Measurements from ENCODE around the gene QARS1.
A peak's percentile ranks its signal among the peaks of the same experiment; 100 is the strongest.

The QARS1 gene

GRCh38 chr3:49122886-49123545 is 18.5 kb upstream of the QARS1 start:
- Histone ChIP-seq H3K9me3 (ENCODE audit: severe bottlenecking) (no peaks in the 10 kb centered on the region), H3K36me3 (peaks cover 28% of the 10 kb centered on the region), H3K27ac (no peak overlapping the region), H3K4me3 (ENCODE audit: low read depth, low read length) (no peak overlapping the region), H3K27me3 (ENCODE audit: insufficient read depth, low read depth, severe bottlenecking) (no peaks in the 10 kb centered on the region)
- no peak for DNase-seq
- TF ChIP-seq CTCF (IDR thresholded peaks at IDR 0.05; ENCODE audit: low read depth, low read length), result no peak

GRCh38 chr3:49122451-49122850 is 17.9 kb upstream of the QARS1 start:
- Histone ChIP-seq H3K9me3 (ENCODE audit: severe bottlenecking) (no peaks in the 10 kb centered on the region), H3K27ac (no peak overlapping the region), H3K36me3 (peaks cover 34% of the 10 kb centered on the region), H3K4me3 (ENCODE audit: low read depth, low read length) (no peak overlapping the region), H3K27me3 (ENCODE audit: insufficient read depth, low read depth, severe bottlenecking) (no peaks in the 10 kb centered on the region)
- no peak for DNase-seq
- no peak for TF ChIP-seq CTCF (IDR thresholded peaks at IDR 0.05; ENCODE audit: low read depth, low read length)

- DNase-seq, result no peak
- no peak for TF ChIP-seq CTCF (IDR thresholded peaks at IDR 0.05; ENCODE audit: low read depth, low read length)
- no peak overlapping the region for H3K4me3 ChIP-seq (ENCODE audit: low read depth, low read length)
- no peaks in the 10 kb centered on the region for H3K27me3 ChIP-seq (ENCODE audit: insufficient read depth, low read depth, severe bottlenecking)
- no peaks in the 10 kb centered on the region for H3K9me3 ChIP-seq (ENCODE audit: severe bottlenecking)
- no peak overlapping the region for H3K27ac ChIP-seq
- peaks cover 38% of the 10 kb centered on the region for H3K36me3 ChIP-seq
Observed at GRCh38 chr3:49122022-49122421, 17.5 kb upstream of the QARS1 start.

GRCh38 chr3:49121132-49121736 is 16.7 kb upstream of the QARS1 start:
- Histone ChIP-seq H3K9me3 (ENCODE audit: severe bottlenecking) (no peaks in the 10 kb centered on the region), H3K4me3 (ENCODE audit: low read depth, low read length) (peak overlapping the region; percentile 67), H3K27me3 (ENCODE audit: insufficient read depth, low read depth, severe bottlenecking) (no peaks in the 10 kb centered on the region), H3K36me3 (peaks cover 46% of the 10 kb centered on the region), H3K27ac (peak overlapping the region; percentile 72)
- no peak for DNase-seq
- no peak for TF ChIP-seq CTCF (IDR thresholded peaks at IDR 0.05; ENCODE audit: low read depth, low read length)

GRCh38 chr3:49120438-49121131 is 16.0 kb upstream of the QARS1 start, which contains the start of gene USP19:
Gene USP19 (minus strand): TSS chr3:49120823. CDS start chr3:49119145, 1,678 bp downstream.
- Histone ChIP-seq H3K27ac (peak within 1 kb of the TSS; percentile 72), H3K27me3 (ENCODE audit: insufficient read depth, low read depth, severe bottlenecking) (no peaks in the 10 kb centered on the region), H3K9me3 (ENCODE audit: severe bottlenecking) (no peaks in the 10 kb centered on the region), H3K4me3 (ENCODE audit: low read depth, low read length) (peak within 1 kb of the TSS; percentile 67), H3K36me3 (peaks cover 53% of the 10 kb centered on the region)
- DNase-seq, result peak; percentile 93
- no peak for TF ChIP-seq CTCF (IDR thresholded peaks at IDR 0.05; ENCODE audit: low read depth, low read length)

All from WERI-Rb-1 (cell line).